SKM-1 treated with dmso at 0.1 percent for 144 hours (cell line): ENCODE measurements around the gene PRICKLE3.

ENCODE experiments used
- DNase-seq: peaks from one replicate; lab custom pipeline; 2025; ENCODE audit not compliant: unreplicated experiment; lab: John Stamatoyannopoulos, UW

PRICKLE3 gene

GRCh38 chrX:49206543-49206942 is 20.4 kb upstream of the PRICKLE3 start:
- DNase-seq = no peak

- DNase-seq = no peak
These were observed 19.3 kb upstream of the PRICKLE3 start for GRCh38 chrX:49205443-49205842.

GRCh38 chrX:49204709-49205108 is 18.5 kb upstream of the PRICKLE3 start:
- DNase-seq = no peak

GRCh38 chrX:49204017-49204416 is 17.8 kb upstream of the PRICKLE3 start:
- no peak for DNase-seq

GRCh38 chrX:49203536-49203935 is 17.4 kb upstream of the PRICKLE3 start:
- DNase-seq = no peak

GRCh38 chrX:49202022-49202421 is 15.8 kb upstream of the PRICKLE3 start:
- DNase-seq = no peak

- peak; percentile 42 for DNase-seq
These were observed 14.0 kb upstream of the PRICKLE3 start, which contains the start of gene SYP for GRCh38 chrX:49199906-49200771. Gene SYP, minus strand, starts transcription at chrX:49200193. Its CDS starts 7 bp downstream, at chrX:49200186.

GRCh38 chrX:49199315-49199595 is 13.1 kb upstream of the PRICKLE3 start:
- DNase-seq = no peak

- DNase-seq = no peak
These were observed 12.6 kb upstream of the PRICKLE3 start for GRCh38 chrX:49198540-49199314.

- DNase-seq = no peak
These were observed 11.4 kb upstream of the PRICKLE3 start for GRCh38 chrX:49197543-49198087.

GRCh38 chrX:49193542-49193964 is 7.4 kb upstream of the PRICKLE3 start:
- no peak for DNase-seq

GRCh38 chrX:49192722-49193328 is 6.7 kb upstream of the PRICKLE3 start:
- peak; percentile 21 for DNase-seq

- DNase-seq = no peak
These were observed 5.4 kb upstream of the PRICKLE3 start for GRCh38 chrX:49191574-49192011.

- DNase-seq = peak; percentile 98
These were observed 4.8 kb upstream of the PRICKLE3 start for GRCh38 chrX:49190821-49191573.

- no peak for DNase-seq
These were observed 3.4 kb upstream of the PRICKLE3 start for GRCh38 chrX:49189606-49190005.

- DNase-seq = no peak
These were observed 2.4 kb upstream of the PRICKLE3 start for GRCh38 chrX:49188468-49189076.

GRCh38 chrX:49187526-49187925 is 1.4 kb upstream of the PRICKLE3 start:
- no peak for DNase-seq

GRCh38 chrX:49187028-49187394 is 838 bp upstream of the PRICKLE3 start:
- no peak for DNase-seq

GRCh38 chrX:49184294-49185281 is 1.6 kb downstream of the PRICKLE3 start:
- no peak for DNase-seq
